Islet precursor cell (in vitro differentiated cells): ENCODE data around the gene PRKCB.
"Not testable (repeated sequence)": the region's sequence is repeated elsewhere in the genome, so short reads cannot be mapped to it uniquely, and the experiment has no call there.

Source experiments
- DNase-seq: peaks from one replicate; pipeline ENCODE4 v3.0.0-alpha.2; 2018

Gene PRKCB

DNA sequence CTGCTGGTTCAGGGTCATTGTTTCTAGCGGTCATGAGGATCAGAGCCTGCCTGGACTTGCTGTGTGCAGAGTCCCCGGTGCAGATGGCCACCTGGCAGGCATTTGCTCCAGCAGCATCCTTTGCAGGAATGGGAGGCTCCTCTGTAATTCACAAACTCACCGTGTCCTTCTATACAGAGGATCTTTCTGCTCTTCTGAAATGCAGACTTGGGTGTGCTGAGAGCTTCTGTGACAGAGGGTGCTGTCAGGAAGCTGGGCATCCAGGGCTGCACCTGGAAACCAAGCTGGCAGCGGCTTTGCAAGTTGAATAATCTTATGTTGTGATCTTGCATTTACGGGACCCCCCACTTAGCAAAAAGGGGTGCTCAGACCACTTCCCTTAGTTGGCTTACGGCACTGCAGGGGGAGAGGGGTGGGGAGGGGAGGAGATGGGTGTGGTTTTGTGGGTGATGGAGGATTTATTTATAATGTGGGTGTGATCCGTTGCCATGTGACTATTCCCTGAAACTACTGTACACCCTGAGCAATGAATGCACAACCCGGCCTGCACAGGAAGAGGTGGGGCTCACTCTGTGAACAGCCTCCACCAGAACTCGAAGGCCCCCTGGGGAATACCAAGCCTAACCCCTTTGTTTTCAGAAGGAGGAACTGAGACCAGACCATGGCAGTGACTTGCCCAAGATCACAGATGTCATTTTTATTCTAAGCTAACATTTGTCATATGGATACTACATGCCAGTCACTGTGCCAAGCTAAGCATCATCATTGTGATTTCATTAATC, 178.3 kb downstream of the PRKCB start:
- no peak for DNase-seq

DNA sequence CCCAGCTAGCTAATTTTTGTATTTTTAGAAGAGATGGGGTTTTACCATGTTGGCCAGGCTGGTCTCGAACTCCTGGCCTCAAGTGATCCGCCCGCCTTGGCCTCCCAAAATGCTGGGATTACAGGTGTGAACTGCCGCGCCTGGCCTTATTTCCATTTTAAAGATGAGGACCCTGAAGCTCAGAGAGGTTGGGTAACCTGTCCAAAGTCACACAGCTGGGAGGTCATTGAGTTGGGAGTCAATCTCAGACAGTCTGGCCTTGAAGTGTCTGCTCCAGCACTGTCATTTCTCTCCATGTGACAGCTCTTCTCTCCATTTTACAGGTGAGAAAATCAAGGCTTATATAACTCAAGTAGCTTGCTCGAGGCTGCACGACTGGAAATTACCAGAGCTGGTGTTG, 179.2 kb downstream of the PRKCB start:
- DNase-seq = not testable (repeated sequence)

DNA sequence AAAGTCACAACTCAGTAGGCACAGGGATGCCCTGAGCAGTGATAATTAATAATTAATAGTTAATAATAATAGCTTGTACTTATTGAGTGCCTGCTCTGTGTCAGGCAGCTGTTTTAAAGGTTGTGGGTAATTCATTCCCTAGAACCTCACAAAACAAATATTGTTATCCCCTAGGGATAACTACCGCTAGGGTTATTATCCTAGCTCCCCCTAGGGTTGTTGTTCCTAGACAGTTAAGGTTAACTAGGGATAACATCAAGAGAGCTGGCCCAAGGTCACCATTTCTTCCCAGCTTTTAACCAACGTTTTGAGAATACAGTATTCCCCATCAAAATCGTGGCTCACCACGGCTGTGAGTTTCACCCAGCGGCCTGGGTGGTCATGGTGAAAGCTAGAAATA, 180.1 kb downstream of the PRKCB start:
- no peak for DNase-seq

DNA sequence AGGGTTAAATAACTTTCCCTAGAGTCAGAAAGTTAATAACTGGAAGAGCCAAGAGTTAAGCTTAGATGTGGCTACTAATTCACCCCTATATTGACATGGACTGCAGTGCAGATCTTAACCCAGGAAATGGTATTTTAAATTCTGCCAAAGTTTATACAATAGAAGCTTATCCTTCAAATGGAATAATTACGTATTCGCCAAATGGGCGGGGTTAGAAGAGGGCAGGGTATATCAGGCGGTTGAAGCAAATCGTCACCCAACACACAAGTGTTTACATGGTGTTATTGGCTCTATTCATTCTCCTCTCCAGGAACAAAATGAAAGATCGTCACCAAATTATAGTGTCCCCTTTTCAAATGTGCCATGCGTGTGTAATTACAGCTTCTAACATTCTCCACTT, 182.7 kb downstream of the PRKCB start:
- no peak for DNase-seq

DNA sequence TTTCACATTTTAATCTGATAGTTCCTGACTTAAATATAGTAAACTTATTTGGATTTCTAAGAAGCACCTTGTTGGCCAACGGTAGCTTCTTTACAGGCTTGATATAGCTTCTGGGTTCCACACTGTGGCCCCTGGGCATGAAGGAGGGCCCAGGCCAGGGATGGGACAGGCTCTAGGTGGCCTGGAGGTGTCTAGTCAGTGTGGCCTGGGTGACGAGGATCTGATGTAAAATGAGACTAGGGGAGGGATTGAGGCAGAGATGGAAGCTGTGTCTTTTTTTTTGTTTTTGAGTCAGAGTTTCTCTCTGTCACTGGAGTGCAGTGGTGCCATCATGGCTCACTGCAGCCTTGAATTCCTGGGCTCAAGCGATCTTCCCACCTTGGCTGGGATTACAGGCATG, 187.0 kb downstream of the PRKCB start:
- no peak for DNase-seq

DNA sequence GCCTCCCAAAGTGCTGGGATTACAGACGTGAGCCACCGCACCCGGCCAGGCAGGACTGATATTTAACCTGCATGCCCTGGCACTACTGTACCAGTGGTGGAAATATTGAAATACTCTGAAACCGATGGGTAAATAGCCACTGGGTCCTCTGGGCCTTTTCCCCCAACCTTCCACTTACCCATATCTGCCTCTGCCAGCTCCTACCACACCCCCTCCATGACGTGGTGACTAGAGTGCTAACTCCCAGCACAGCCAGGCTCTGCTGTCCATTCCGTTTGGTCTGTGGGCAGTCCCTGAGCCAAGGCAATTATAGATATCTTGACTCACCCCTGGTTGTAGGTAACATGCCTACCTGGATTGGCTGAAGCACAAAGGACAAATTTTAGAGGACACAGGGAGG, 187.8 kb downstream of the PRKCB start:
- no peak for DNase-seq

DNA sequence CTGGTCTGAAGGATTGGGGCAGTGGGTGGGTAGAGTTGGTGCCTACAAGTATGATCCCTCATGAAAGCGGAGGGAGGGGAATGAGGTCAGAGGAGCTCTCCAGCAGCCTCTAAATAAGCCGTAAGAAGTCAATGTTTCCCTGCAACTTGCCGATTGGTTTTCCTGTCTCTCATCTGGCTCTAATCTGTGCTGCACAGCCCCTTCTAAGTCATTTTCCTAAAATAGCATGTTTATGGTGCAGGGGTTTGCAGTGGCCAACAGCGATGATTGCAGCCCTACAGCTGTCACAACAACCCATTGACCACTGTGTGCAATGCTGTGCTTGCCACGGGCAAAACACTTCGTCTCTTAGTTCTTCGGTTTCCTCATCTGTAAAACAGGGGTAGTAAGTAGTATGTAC, 189.2 kb downstream of the PRKCB start:
- DNase-seq = no peak

DNA sequence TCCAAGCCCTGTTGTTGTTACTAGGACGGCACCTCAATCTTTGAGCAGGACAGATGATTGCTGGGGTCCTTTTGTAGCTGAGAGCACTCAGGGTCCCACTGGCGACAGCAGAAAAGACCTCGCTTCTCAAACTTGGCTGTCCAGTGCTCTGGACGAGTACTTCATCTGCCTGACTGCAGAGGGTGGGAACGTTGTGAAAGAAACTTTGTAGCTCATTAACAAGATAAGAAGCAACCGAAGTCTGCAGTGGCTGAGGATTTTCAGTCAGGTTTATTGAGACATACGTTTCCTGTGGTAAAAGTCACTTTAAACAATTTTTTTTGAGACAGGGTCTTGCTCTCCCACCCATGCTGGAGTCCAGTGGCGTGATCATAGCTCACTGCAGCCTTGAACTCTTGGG, 191.7 kb downstream of the PRKCB start:
- no peak for DNase-seq

DNA sequence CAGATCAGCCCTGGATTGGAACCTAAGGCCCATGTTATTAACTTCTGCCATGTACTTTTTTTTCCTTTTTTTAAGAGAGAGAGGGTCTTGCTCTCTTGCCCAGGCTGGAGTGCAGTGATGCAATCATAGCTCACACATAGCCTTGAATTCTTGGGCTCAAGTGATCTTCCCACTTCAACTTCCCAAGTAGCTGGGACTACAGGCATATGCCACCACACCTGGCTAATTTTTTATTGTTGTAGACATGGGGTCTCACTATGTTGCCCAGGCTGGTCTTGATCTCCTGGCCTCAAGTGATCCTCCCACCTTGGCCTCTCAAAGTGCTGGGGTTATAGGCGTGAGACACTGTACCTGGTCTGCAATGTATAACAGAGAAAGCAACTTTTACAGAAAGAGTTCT, 194.1 kb downstream of the PRKCB start:
- DNase-seq = not testable (repeated sequence)

DNA sequence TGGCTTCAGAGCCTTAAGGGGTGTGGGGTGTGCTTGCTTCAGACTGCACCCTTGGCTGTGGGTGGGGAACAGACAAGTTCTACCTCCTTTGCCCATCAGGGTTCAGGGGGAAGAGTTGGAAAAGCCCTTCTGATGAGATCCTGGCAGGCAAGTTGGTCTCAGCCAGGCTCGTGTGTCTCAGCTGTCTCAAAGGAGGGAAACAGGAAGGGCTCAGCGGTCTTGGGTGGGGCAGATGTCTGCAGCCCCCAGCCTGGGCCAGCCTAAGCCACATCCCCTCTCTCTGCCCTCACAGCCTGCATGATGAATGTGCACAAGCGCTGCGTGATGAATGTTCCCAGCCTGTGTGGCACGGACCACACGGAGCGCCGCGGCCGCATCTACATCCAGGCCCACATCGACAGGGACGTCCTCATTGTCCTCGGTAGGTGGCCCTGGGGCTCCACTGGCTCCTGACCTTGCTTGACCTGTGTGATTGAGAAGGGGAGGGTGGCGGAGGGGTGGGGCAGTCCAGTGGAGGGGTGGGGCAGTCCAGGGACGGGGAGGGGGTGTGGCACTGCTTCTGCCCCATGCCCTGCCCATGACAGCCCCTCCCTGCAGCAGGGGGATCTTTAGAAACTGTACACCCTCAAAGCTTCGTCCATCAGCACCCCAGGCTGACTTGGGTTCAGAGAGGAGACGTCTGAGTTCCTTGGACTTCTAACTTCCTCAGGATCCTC, 199.5 kb downstream of the PRKCB start:
- DNase-seq = no peak

DNA sequence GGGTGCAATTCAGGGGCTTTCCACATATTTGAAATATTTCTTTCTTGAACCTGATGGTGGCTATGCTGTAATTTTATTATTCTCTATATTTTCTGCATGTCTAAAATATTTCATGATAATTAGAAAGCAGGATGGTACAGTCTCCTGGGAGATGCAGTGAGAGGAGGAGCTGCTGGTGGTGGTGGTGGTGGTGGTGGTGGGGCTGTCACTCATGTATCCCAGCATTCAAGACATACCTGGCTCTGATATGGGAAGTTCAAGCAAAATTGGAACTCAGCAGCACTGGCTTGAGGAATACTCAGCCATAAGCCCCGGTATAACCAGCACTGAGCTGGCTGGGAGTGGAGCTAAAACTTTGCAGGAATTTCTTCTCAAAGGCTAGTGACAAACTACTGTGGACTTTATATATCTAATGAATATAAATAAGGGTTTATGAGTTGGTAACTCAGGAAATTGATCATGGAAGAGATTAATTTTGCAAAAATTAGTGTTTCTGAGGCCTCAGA, 200.3 kb downstream of the PRKCB start:
- no peak for DNase-seq

DNA sequence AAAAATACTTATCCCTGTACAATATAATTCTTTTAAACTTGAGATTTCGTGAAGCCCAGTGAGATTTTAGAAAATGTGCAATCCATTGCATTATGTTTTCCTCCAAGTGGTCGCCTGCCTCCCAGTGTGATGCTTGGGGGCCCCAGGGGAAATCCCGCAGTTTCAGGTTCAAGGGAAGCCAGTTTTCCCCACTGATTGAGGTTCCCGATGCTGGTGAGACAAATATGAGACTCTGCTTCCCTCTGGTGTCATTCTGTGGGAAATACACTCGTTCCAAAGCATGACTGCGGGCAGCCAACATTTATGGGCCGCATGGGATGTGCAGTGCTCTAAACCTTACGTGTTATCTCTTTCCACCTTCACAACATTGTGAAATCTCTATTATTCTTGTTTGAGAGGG, 200.8 kb downstream of the PRKCB start:
- DNase-seq = peak; percentile 72

DNA sequence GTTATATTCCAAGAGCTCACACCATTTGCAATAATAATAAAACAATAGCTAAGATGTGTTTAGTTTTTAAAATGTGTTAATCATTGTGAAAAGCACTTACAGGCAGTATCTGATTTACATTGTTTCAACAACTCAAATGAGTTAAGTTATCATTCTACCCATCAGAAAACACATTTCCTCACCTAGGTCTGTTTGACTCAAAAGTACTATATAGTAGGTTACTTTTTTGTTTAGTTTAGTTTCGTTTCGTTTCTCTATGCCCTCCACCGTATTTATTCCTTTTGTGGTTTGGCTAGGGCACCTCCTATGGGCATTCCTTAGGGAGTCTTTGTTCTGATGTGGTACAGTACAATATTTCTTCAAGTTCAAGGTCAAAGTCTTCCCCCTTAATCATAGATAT, 201.6 kb downstream of the PRKCB start:
- DNase-seq = no peak

DNA sequence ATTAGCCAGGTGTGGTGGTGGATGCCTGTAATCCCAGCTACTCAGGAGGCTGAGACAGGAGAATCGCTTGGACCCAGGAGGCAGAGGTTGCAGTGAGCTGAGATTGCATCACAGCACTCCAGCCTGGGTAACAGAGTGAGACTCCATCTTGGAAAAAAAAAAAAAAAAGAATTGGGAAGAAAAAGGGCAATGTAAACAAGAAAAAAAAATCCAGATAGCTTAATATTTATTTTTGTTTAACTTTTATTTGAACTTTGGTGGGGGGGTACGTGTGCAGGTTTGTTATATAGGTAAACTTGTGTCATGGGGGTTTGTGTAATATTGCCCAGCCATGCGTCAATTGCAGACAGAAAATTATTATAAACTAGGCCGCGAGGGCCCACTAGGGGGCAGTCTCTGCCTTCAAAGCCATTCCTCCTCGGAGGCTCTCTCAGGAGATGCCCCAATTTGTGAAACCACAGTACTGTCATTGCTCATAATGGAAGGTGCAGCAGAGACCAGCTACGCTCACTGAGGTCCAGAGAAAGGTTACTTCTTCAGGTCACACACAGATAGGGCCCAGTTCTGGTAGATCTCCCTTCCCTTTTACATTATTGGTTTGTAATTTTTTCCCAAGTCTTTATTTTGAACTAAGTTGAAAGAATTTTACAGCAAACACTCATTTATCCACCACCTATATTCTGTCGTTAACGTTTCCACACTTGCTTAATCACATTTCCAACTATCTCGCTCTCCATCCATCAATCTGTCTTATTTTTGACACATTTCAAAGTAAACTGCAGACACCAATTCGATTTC, 206.2 kb downstream of the PRKCB start:
- DNase-seq = peak; percentile 84

DNA sequence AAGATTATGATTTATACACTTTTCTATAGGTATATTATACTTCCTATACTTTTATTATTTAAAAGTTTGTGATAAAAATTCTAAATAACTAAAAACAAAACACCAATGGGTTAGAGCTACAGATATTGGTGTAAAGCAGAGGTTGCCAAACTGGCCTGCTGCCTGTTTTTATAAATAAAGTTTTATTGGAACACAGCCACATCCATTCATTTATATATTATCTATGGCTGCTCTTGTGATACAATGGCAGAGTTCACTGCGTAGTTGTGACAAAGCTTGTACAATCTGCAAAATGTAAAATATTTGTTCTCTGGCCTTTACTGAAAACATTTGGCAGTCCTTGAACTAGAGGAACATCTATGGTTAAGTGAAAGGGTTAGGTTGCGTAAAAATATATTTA, 208.7 kb downstream of the PRKCB start:
- DNase-seq = no peak

DNA sequence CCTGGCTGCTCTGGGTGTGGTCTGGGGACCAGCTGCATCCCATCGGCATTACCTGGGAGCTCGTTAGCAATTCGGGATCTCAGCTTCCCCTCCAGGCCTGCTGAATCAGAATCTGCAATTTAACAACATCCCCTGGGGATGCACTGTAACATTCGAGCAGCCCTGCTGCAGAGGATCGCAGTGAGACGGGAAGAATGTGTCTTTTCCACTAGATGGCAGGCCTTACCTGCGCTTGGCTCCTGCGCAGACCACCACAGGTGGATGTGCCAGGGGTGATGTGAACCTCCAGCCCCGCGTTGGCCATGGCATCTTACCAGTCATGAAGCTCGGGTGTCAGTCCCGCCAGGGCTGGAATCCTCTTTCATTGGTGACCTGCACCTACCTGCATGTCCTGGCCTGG, 209.9 kb downstream of the PRKCB start:
- peak; percentile 76 for DNase-seq

DNA sequence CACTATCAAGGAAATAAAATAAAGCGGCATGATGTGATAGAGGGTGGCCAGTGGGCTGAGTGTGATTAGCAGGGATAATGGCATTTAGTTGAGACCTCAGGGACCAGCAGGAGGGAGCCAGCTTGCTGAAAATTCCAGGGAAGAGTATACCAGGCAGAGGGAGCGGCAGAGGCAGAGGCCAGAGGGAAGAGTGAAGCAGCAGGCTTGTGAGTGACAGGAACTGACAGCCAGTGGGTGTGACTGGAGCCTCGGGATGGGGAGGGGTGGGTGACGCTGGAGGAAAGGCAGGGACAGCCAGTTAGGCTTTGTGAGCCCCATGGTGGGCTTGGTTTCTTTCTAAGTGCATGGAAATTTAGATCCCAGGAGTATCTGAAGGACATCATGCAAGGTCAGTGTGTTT, 210.7 kb downstream of the PRKCB start:
- DNase-seq = peak; percentile 63

DNA sequence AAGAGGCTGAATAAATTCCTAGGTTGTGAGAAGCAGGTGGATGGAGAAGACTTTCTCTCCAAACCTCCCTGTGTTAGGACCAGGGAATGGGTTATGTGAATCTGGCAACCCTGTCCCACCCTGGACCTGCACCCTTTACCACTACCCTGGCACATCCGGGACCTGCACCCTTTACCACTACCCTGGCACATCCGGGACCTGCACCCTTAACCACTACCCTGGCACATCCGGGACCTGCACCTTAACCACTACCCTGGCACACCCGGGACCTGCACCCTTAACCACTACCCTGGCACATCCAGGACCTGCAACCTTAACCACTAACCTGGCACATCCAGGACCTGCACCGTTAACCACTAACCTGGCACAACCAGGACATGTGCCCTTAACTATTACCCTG, 213.3 kb downstream of the PRKCB start:
- DNase-seq = no peak

DNA sequence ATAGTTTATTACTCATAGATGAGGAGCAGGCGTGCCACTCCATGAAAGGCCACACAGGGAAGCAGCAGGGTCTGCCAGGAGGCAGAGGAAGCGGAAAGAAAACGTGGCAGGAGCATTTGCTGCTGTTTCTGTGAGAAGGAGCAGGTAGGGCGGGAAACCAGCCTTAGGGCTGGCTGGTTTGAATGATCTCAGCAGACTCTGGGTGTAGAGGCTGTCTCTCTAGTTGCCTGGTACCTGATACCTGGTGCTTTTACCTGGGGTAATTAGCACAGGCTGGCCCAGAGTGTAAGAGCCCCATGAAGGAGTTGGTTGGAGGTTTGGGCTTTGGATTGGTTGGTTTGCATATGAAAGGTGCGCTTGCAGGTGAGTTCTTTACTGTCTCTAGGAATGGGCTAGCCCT, 215.3 kb downstream of the PRKCB start:
- peak; percentile 56 for DNase-seq

DNA sequence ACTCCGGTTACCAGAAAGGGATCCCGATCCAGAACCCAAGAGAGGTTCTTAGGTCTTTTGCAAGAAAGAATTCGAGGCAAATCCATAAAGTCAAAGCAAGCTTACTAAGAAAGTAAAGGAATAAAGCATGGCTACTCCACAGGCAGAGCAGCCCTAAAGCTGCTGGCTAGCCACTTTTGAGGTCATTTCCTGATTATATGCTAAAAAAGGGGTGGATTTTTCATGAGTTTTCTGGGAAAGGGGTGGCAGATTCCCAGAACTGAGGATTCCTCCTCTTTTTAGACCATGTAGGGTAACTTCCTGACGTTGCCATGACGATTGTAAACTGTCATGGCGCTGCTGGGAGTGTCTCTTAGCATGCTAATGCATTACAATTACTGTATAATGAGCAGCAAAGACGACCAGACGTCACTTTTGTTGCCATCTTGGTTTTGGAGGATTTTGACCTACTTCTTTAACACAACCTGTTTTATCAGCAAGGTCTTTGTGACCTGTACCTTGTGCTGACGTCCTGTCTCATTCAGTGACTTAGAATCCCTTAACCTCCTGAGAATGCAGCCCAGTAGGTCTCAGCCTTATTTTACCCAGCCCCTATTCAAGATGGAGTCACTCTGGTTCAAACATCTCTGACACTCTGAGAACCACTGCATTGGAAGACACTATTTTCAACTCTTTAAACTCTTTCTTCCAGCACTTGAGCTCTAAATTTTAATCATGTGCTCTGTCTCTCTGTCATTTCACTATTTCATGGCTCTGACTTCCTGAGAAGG, 216.7 kb downstream of the PRKCB start:
- DNase-seq = no peak

DNA sequence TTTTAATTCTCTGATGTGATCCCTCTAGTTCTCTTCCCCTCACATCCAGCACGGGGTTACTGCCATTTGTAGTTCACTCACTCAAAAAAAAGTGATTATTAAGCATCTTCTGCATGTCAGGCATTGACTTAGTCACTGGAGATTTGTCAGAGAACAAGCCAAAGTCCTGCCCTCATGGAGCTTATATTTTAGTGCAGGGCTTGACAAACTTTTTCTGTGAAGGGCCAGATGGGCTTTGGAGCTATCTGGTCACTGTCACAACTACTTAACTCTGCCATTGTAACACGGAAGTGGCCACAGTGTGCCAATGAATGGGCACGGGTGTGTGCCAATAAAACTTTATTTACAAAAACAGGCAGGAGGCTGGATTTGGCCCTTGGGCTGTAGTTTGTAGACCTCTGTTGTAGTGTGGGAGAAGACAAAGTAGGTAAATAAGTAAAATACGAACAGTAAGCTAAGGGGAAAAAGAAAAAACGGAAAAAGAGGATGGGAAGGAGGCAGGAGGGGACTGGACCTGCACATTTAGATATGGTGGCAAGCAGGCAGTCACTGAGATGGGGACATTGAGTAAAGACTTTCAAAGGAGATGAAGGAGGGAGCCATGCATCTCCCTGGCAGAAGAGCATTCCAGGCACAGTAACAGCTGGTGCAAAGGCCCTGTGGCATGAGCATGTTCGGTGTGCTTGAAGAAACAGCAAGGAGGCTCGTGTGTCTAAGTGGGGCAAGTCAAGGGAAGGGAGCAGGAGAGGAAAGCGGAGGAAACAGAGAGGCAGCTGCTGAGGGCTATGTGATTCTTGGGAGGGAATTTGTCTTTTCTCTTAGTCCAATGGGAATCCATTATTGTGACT, 217.5 kb downstream of the PRKCB start:
- DNase-seq = no peak
